Measurements from ENCODE around the gene TOX4.
"Not testable (repeated sequence)": the region's sequence is repeated elsewhere in the genome, so short reads cannot be mapped to it uniquely, and the experiment has no call there.

The TOX4 gene

GRCh38 chr14:21535545-21536417 lies 58.8 kb downstream of the TOX4 start:
- DNase-seq (ENCODE audit: low spot score), result no peak

DNA sequence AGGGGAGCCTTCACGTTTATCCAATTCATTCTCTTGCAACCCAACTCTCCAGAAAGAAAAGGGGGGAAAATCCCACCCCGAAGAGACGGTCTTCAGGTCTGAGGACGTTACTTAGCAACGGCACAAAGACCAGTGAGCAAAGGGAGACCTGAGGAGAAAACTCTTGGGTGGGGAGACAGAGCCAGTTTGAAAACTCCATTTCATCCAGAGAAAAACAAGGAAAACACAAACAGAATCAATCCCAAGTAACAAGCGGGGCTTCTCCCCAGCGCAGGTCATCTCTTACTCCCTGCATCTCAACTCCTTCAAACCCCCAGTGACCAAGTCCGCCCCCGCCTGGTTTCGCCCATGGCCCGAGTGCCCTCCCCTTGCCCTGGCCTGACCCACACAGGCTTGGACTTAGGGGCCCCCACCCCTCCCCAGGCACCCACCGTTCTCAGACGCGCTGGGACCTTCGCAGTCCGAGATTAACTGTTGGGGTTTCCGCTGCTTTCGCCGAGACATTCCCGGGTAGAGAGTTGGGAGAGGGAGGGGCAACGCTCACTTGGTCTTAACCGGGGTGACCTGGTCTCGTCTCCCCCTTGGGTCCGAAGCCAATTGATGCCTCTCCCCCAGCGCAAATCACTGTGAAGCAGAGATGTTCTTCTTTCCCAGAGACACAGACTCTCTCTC lies 59.6 kb downstream of the TOX4 start:
- no peak for DNase-seq (ENCODE audit: low spot score)

GRCh38 chr14:21537090-21537424 lies 60.1 kb downstream of the TOX4 start:
- DNase-seq (ENCODE audit: low spot score), result no peak

GRCh38 chr14:21539189-21539940 lies 62.4 kb downstream of the TOX4 start:
- no peak for DNase-seq (ENCODE audit: low spot score)

GRCh38 chr14:21541413-21542074 lies 64.5 kb downstream of the TOX4 start:
- no peak for DNase-seq (ENCODE audit: low spot score)

GRCh38 chr14:21543521-21543960 lies 66.5 kb downstream of the TOX4 start:
- no peak for DNase-seq (ENCODE audit: low spot score)

GRCh38 chr14:21543963-21544362 lies 67.0 kb downstream of the TOX4 start:
- DNase-seq (ENCODE audit: low spot score), result no peak

DNA sequence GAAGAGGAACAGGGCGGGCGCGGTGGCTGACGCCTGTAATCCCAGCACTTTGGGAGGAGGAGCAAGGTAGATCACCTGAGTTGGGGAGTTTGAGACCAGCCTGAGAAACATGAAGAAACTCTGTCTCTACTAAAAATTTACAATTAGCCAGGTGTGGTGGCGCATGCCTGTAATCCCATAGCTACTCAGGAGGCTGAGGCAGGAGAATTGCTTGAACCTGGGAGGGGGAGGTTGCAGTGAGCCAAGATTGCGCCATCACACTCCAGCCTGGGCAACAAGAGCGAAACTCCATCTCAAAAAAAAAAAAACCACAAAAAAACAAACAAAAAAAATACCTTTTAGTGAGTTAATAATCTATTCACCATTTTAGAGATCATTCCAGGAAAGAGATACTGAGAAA lies 67.6 kb downstream of the TOX4 start:
- DNase-seq (ENCODE audit: low spot score), result not testable (repeated sequence)

All from CD4-positive, alpha-beta T cell treated with Interleukin-6 at 100 ng/mL for 8 hours (primary cell).